IPS-15b (cell line): ENCODE measurements around the gene PRND.
A peak's percentile ranks its signal among the peaks of the same experiment; 100 is the strongest.
"Not testable (repeated sequence)": the region's sequence is repeated elsewhere in the genome, so short reads cannot be mapped to it uniquely, and the experiment has no call there.

Source experiments
- H3K27me3 ChIP-seq: one replicate; pipeline ENCODE4 v1.6.1; 2013; ENCODE audit warnings: low read length; ENCODE audit not compliant: control insufficient read depth, insufficient read depth
- H3K36me3 ChIP-seq: one replicate; pipeline ENCODE4 v1.6.1; 2013; ENCODE audit warnings: low read length; ENCODE audit not compliant: control insufficient read depth, insufficient read depth
- H3K4me1 ChIP-seq: one replicate; pipeline ENCODE4 v1.6.1; 2013; ENCODE audit warnings: mild to moderate bottlenecking, low read length; ENCODE audit not compliant: control insufficient read depth, insufficient read depth
- H3K4me3 ChIP-seq: one replicate; pipeline ENCODE4 v1.5.1; 2013; ENCODE audit warnings: low read depth, low read length
- H3K9ac ChIP-seq: one replicate; pipeline ENCODE4 v1.6.1; 2013; ENCODE audit warnings: low read depth, mild to moderate bottlenecking, low read length
- H3K9me3 ChIP-seq: one replicate; pipeline ENCODE4 v1.6.1; 2013; ENCODE audit warnings: mild to moderate bottlenecking, low read length; ENCODE audit not compliant: control insufficient read depth, insufficient read depth

The PRND gene

GRCh38 chr20:4749326-4749725 is 27.6 kb downstream of the PRND start:
- Histone ChIP-seq H3K4me3 (no peak overlapping the region), H3K9me3 (peaks cover 3% of the 10 kb centered on the region), H3K36me3 (no peaks in the 10 kb centered on the region), H3K4me1 (no peaks in the 10 kb centered on the region), H3K9ac (no peak overlapping the region), H3K27me3 (no peaks in the 10 kb centered on the region)

DNA sequence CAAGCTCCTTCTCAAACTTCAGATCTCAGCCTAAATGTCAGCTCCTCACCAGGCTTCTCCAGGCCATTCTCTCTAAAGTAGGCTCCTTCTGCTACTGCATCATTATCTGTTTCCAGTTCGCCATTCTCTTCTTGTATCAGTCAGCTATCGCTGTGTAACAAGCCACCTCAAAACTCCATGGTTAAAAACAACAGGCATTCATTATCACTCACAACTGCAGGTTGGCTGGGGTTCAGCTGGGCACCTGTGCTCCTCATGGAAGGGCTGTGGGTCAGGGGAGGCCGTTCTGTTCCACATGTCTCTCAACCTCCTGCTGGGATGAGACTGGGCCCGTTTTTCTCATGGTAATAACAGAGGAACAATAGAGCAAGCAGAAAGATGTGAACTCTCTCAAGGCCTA is 28.7 kb downstream of the PRND start:
- Histone ChIP-seq H3K27me3 (no peaks in the 10 kb centered on the region), H3K9ac (no peak overlapping the region), H3K36me3 (no peaks in the 10 kb centered on the region), H3K9me3 (peaks cover 3% of the 10 kb centered on the region), H3K4me3 (no peak overlapping the region), H3K4me1 (no peaks in the 10 kb centered on the region)

DNA sequence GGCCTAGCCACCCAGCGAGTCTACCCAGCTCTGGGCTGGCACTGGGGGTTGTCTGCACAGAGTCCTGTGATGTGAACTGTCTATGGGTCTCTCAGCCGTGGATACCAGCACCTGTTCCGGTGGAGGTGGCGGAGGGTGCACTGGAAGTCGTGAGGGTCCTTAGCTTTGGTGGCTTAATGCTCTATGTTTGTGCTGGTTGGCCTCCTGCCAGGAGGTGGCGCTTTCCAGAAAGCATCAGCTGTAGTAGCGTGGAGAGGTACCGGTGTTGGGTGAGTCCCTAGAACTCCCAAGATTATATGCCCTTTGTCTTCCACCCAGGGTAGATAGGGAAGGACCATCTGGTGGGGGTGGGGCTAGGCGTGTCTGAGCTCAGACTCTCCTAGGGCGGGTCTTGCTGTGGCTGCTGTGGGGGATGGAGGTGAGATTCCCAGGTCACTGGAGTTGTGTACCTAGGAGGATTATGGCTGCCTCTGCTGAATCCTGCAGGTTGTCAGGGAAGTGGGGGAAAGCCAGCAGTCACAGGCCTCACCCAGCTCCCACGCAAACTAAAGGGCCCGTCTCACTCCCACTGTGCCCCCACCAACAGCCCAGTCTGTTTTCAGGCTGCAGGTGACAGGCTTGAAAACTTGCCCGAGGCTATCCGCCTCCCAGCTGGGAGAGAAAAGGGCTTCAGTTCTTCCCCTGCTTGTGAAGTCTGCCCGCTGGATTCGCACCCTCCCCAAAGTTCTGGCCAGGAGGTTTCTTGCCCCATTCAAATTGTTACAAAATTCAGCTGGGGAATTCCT is 37.6 kb downstream of the PRND start:
- H3K4me1 ChIP-seq, H3K9ac ChIP-seq, H3K9me3 ChIP-seq, H3K36me3 ChIP-seq: not testable (repeated sequence)
- Histone ChIP-seq H3K4me3 (peak overlapping the region; percentile 39), H3K27me3 (peaks cover 14% of the 10 kb centered on the region)

GRCh38 chr20:4763261-4763660 is 41.6 kb downstream of the PRND start:
- no peaks in the 10 kb centered on the region for H3K9me3 ChIP-seq
- H3K4me1 ChIP-seq = peaks cover 8% of the 10 kb centered on the region
- H3K36me3 ChIP-seq = no peaks in the 10 kb centered on the region
- no peak overlapping the region for H3K4me3 ChIP-seq
- no peak overlapping the region for H3K9ac ChIP-seq
- H3K27me3 ChIP-seq = peaks cover 14% of the 10 kb centered on the region

GRCh38 chr20:4763723-4764510 is 42.2 kb downstream of the PRND start:
- no peak overlapping the region for H3K9ac ChIP-seq
- H3K9me3 ChIP-seq = no peaks in the 10 kb centered on the region
- H3K27me3 ChIP-seq = peaks cover 14% of the 10 kb centered on the region
- peaks cover 8% of the 10 kb centered on the region for H3K4me1 ChIP-seq
- H3K36me3 ChIP-seq = no peaks in the 10 kb centered on the region
- H3K4me3 ChIP-seq = no peak overlapping the region

DNA sequence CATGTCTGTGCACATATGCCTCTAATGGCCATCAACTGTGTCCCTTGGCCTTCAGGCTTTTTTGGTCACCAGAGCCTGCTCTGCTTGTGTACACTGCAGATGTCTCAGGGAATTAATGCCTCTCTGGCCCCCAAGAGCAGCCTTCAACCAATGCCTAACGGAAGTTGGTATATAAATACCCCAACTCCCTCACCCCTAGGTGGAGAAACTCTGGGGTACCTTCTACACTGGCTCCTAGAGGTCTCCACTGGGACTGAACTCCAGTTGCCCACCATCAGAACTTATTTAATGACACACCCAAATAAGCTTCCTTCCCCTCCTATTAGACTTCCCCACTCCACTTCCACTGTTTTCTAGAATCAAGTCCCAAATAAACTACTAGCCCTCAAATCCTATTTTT is 43.1 kb downstream of the PRND start:
- no peaks in the 10 kb centered on the region for H3K36me3 ChIP-seq
- peaks cover 14% of the 10 kb centered on the region for H3K27me3 ChIP-seq
- no peak overlapping the region for H3K4me3 ChIP-seq
- peaks cover 8% of the 10 kb centered on the region for H3K4me1 ChIP-seq
- H3K9me3 ChIP-seq = no peaks in the 10 kb centered on the region
- no peak overlapping the region for H3K9ac ChIP-seq

- Histone ChIP-seq H3K36me3 (no peaks in the 10 kb centered on the region), H3K4me3 (no peak overlapping the region), H3K4me1 (peaks cover 2% of the 10 kb centered on the region), H3K9ac (no peak overlapping the region), H3K27me3 (peaks cover 14% of the 10 kb centered on the region), H3K9me3 (no peaks in the 10 kb centered on the region)
These were observed 44.0 kb downstream of the PRND start for GRCh38 chr20:4765681-4766080.

DNA sequence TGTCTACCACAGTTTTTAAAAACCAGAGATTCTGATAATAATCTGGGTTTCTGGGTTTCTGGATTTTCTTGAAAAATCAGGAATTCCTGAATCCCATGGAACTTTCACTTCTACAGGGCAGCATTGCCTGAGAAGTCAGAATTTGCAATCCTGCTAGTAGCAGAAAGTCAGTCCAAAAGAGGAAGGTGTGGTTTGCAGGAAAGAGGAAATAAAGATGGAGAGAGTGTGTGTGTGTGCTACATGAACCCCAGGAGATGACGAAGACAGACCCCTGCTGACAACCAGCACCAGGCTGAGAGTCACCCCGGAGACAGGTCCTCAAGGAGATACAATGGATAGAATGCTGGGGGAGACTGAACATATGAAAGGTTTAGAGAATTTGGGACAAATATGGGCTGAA is 44.9 kb downstream of the PRND start:
- Histone ChIP-seq H3K4me1 (no peaks in the 10 kb centered on the region), H3K27me3 (peaks cover 6% of the 10 kb centered on the region), H3K9ac (no peak overlapping the region), H3K9me3 (peaks cover under 1% of the 10 kb centered on the region), H3K4me3 (no peak overlapping the region), H3K36me3 (no peaks in the 10 kb centered on the region)

DNA sequence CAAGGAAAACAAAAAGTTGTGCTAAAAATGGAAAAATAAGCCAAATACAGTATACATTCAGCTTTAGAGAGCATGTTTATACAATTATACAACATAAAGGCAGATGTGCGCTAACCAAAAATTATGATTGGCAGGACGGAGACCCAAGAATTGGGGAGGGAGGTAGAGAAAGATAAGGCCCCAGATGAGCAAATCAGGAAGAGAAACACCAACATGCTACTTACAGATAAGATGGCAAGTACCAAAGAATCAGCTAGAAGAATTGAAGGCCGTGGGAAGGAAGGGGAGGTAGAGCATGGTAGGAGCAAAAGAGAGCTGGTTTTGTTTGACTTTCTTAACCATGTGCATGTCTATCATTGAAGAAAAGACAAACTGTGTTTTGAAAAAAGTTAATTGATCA is 45.4 kb downstream of the PRND start:
- Histone ChIP-seq H3K4me1 (no peaks in the 10 kb centered on the region), H3K9me3 (peaks cover 5% of the 10 kb centered on the region), H3K4me3 (no peak overlapping the region), H3K36me3 (no peaks in the 10 kb centered on the region), H3K27me3 (peaks cover 2% of the 10 kb centered on the region), H3K9ac (no peak overlapping the region)

DNA sequence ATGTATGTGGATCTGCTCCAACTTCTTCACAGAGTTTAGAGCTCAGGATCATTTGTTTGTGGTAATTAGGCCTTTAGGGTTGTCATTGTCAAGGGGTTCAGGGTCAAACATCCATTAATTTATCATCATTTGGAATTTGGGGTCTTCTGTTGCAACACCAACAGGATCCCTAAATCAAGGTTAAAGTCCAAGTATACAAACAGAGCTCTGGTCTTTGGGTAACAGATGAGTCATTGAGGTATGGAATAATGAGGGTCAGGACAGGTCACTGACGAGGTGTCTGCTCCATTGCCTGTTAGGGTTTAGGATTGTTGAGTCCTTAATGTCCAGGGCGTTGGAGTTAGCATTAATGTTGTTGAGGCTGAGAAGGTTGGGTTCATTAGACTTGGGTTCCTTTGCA is 47.6 kb downstream of the PRND start:
- Histone ChIP-seq H3K9ac (no peak overlapping the region), H3K36me3 (no peaks in the 10 kb centered on the region), H3K27me3 (no peaks in the 10 kb centered on the region), H3K4me3 (no peak overlapping the region), H3K9me3 (peaks cover 5% of the 10 kb centered on the region), H3K4me1 (no peaks in the 10 kb centered on the region)

DNA sequence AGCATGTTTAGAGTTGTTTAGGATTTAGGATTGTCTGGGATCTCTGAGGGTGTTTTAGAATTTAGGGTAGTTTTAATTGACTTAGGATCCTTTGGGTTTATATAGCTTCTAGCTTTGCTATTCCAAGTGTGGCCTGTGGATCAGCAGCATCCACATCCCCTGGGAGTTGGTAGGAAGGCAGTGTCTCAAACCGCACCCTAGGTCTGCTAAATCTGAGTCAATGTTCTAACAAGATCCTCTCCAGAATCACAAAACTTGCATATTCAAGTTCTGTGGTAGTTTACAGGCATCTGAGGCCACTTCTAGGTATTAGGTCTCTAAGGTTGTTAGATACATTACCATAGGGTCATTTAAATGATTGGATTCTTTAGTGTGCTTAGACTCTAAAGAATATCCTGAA is 48.3 kb downstream of the PRND start:
- H3K27me3 ChIP-seq = no peaks in the 10 kb centered on the region
- no peaks in the 10 kb centered on the region for H3K4me1 ChIP-seq
- H3K36me3 ChIP-seq = no peaks in the 10 kb centered on the region
- H3K4me3 ChIP-seq = no peak overlapping the region
- no peak overlapping the region for H3K9ac ChIP-seq
- peaks cover 5% of the 10 kb centered on the region for H3K9me3 ChIP-seq

- no peak overlapping the region for H3K9ac ChIP-seq
- H3K9me3 ChIP-seq = peaks cover 5% of the 10 kb centered on the region
- H3K4me1 ChIP-seq = no peaks in the 10 kb centered on the region
- no peaks in the 10 kb centered on the region for H3K27me3 ChIP-seq
- no peak overlapping the region for H3K4me3 ChIP-seq
- H3K36me3 ChIP-seq = no peaks in the 10 kb centered on the region
These were observed 49.3 kb downstream of the PRND start for GRCh38 chr20:4771004-4771403.
